ENCODE results near the gene SYNE4. TPM values are rescaled to one million over a fixed set of nuclear protein-coding genes. Genes with fewer than 3 reads are reported as not detected.

Gene SYNE4
- total RNA-seq, 2 experiments from 2014 or later = 2.7 to 4.5 TPM

- peak; percentile 99 for DNase-seq (ENCODE audit: low spot score)
- peak within 1 kb of the TSS; percentile 74 for H2AFZ ChIP-seq (ENCODE audit: low read length)
- no peak within 1 kb of the TSS for H3K27ac ChIP-seq (ENCODE audit: low read depth, low read length, poor library complexity, severe bottlenecking)
- ChIA-PET CTCF (ENCODE audit: unreplicated experiment) (no interaction called here), POLR2A (interaction anchor here (0.6 to 1.0 kb wide), 6 partner anchors 10 to 269 kb away, joined by 3 to 8 read pairs (median 3); partner anchors contain the start of genes LIN37 and PSENEN)
- peaks cover 6% of the 10 kb centered on the region for H3K4me1 ChIP-seq (ENCODE audit: insufficient read depth, low read length, poor library complexity, severe bottlenecking)
- H3K9me3 ChIP-seq (ENCODE audit: low read length) = no peaks in the 10 kb centered on the region
- TF ChIP-seq EZH2phosphoT487 (IDR thresholded peaks at IDR 0.05; ENCODE audit: borderline replicate concordance, low read depth, low read length) (no peak), CTCF (conservative IDR thresholded peaks at IDR 0.05; ENCODE audit: low read length) (no peak)
- peak within 1 kb of the TSS; percentile 97 for H3K4me2 ChIP-seq (ENCODE audit: low read length)
- no peaks in the 10 kb centered on the region for H3K9me2 ChIP-seq (ENCODE audit: insufficient read depth, low read length)
- peaks cover 7% of the 10 kb centered on the region; the same call in 1 of the 2 replicates for H3K79me2 ChIP-seq (ENCODE audit: insufficient read depth, low read depth, low read length)
- H3K36me3 ChIP-seq (ENCODE audit: insufficient read depth, low read length) = no peaks in the 10 kb centered on the region
- intact Hi-C loops (cut with micrococcal nuclease; ENCODE audit: unreplicated experiment) = no loop called here
- peak within 1 kb of the TSS; percentile 84 for H3K4me3 ChIP-seq (ENCODE audit: low read depth, low read length, poor library complexity, severe bottlenecking)
- H4K20me1 ChIP-seq (ENCODE audit: insufficient read depth, low read length) = no peaks in the 10 kb centered on the region
- TSS peak; percentile 81 for BruUV-seq (replicated peaks)
Measured at GRCh38 chr19:36014012-36014924, 5.7 kb upstream of the SYNE4 start, which contains the start of gene ALKBH6. Gene ALKBH6 (minus strand): TSS chr19:36014213. CDS start chr19:36013397, 816 bp downstream.

GRCh38 chr19:36013280-36014011 lies 4.8 kb upstream of the SYNE4 start:
- Histone ChIP-seq H3K27ac (ENCODE audit: low read depth, low read length, poor library complexity, severe bottlenecking) (no peak overlapping the region), H3K4me1 (ENCODE audit: insufficient read depth, low read length, poor library complexity, severe bottlenecking) (peaks cover 6% of the 10 kb centered on the region), H4K20me1 (ENCODE audit: insufficient read depth, low read length) (no peaks in the 10 kb centered on the region), H3K9me3 (ENCODE audit: low read length) (no peaks in the 10 kb centered on the region), H2AFZ (ENCODE audit: low read length) (peak overlapping the region; percentile 74), H3K9me2 (ENCODE audit: insufficient read depth, low read length) (no peaks in the 10 kb centered on the region), H3K4me3 (ENCODE audit: low read depth, low read length, poor library complexity, severe bottlenecking) (peak overlapping the region; percentile 84), H3K79me2 (ENCODE audit: insufficient read depth, low read depth, low read length) (peaks cover 7% of the 10 kb centered on the region; the same call in 1 of the 2 replicates), H3K4me2 (ENCODE audit: low read length) (peak overlapping the region; percentile 77), H3K36me3 (ENCODE audit: insufficient read depth, low read length) (no peaks in the 10 kb centered on the region)
- ChIA-PET POLR2A (interaction anchor here (0.8 to 1.0 kb wide), 3 partner anchors 18 to 268 kb away, joined by 3 to 8 read pairs (median 4); partner anchors contain the start of gene PSENEN), CTCF (ENCODE audit: unreplicated experiment) (no interaction called here)
- intact Hi-C loops (cut with micrococcal nuclease; ENCODE audit: unreplicated experiment) = no loop called here
- TF ChIP-seq EZH2phosphoT487 (IDR thresholded peaks at IDR 0.05; ENCODE audit: borderline replicate concordance, low read depth, low read length) (no peak), CTCF (conservative IDR thresholded peaks at IDR 0.05; ENCODE audit: low read length) (no peak)
- no peak for DNase-seq (ENCODE audit: low spot score)
- BruUV-seq (replicated peaks) = no TSS peak
